Measurements from ENCODE around the gene RAC2. TPM values are rescaled to one million over a fixed set of nuclear protein-coding genes. Genes with fewer than 3 reads are reported as not detected.

Gene RAC2
- total RNA-seq, 1 donor from 2014 or later, result 107 TPM

DNA sequence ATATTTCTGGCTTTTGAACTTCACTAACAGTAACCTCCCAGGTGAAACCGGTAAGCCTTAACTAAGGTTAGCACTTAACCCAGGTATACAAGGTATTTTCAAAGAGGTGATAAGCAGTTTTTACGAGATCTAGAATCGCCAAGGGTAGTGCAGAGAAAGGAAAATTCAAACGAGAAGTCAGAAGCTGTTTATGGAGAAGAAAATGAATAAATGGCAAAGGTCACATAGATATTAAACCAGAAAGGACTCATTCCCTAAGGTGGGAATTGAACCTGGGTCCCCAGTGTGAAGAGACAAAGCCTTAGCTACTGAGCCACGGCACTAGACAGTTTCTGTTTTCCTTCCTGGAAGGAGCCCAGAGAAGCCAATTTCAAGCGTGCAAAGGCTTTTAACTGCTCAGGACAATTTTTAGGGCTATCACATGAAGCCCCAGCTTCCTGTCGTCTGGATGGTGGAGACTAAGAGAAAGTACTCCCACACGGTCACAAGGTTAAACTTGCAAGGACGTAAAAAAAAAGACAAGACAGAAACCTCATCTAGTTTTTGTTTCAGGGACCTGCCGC, 50.4 kb downstream of the RAC2 start:
- H3K4me3 ChIP-seq, result no peak overlapping the region
- intact Hi-C loops (cut with DNase I), result no loop called here
- peaks cover 38% of the 10 kb centered on the region for H3K4me1 ChIP-seq
- DNase-seq (no peak), ATAC-seq (peak; percentile 46)
- no peaks in the 10 kb centered on the region for H3K27me3 ChIP-seq
- no peaks in the 10 kb centered on the region for H3K36me3 ChIP-seq
- peak overlapping the region; percentile 56 for H3K27ac ChIP-seq
- no peaks in the 10 kb centered on the region for H3K9me3 ChIP-seq
- TF ChIP-seq, protein P1, sequence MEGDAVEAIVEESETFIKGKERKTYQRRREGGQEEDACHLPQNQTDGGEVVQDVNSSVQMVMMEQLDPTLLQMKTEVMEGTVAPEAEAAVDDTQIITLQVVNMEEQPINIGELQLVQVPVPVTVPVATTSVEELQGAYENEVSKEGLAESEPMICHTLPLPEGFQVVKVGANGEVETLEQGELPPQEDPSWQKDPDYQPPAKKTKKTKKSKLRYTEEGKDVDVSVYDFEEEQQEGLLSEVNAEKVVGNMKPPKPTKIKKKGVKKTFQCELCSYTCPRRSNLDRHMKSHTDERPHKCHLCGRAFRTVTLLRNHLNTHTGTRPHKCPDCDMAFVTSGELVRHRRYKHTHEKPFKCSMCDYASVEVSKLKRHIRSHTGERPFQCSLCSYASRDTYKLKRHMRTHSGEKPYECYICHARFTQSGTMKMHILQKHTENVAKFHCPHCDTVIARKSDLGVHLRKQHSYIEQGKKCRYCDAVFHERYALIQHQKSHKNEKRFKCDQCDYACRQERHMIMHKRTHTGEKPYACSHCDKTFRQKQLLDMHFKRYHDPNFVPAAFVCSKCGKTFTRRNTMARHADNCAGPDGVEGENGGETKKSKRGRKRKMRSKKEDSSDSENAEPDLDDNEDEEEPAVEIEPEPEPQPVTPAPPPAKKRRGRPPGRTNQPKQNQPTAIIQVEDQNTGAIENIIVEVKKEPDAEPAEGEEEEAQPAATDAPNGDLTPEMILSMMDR (IDR thresholded peaks at IDR 0.05), result no peak

DNA sequence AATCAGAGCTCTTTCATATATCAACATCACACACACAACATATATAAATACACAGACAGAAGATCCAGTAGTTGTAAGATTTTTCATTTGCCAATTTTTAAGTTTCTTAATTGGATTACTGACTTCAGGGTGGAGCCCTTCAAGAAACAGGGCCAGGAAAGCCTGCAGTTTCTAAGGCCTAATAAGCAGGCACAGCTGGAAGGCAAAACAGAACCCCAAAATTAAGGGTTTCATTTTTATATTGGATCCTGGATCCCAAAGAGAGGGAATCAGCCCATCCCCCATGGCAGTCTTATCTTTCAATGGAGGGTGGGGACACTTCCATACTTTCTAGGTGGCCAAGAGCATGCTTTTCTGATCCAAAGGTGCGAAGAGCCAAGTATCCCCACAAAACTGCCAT, 51.3 kb downstream of the RAC2 start:
- no peaks in the 10 kb centered on the region for H3K9me3 ChIP-seq
- ATAC-seq (no peak), DNase-seq (no peak)
- H3K4me1 ChIP-seq, result peaks cover 41% of the 10 kb centered on the region
- no peak overlapping the region for H3K27ac ChIP-seq
- no peaks in the 10 kb centered on the region for H3K27me3 ChIP-seq
- H3K36me3 ChIP-seq, result no peaks in the 10 kb centered on the region
- no peak overlapping the region for H3K4me3 ChIP-seq
- intact Hi-C loops (cut with DNase I), result no loop called here
- TF ChIP-seq, protein P1 (IDR thresholded peaks at IDR 0.05), result no peak

DNA sequence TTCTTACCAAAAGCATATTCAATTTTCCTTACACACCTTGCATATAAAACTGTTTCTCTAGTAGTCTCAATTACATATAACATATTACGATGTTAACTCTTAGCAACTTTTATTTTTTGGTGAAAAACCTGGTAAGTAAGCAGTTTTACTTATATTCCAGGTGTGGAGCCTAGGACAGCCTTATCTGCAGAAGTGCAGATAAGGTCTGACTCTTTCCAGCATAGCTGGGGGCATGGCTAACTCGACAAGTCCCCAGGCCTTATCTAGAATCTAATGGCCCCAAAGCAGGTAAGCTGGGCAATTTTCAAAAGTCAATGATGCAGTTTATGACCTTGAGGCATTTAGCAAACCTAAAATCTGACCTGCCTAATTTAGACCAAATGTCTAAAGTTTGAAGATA, 51.9 kb downstream of the RAC2 start:
- Histone ChIP-seq H3K9me3 (no peaks in the 10 kb centered on the region), H3K27me3 (no peaks in the 10 kb centered on the region), H3K4me1 (peaks cover 41% of the 10 kb centered on the region), H3K27ac (no peak overlapping the region), H3K4me3 (no peak overlapping the region), H3K36me3 (no peaks in the 10 kb centered on the region)
- ATAC-seq (no peak), DNase-seq (no peak)
- TF ChIP-seq, protein P1 (IDR thresholded peaks at IDR 0.05), result no peak
- intact Hi-C loops (cut with DNase I), result no loop called here

DNA sequence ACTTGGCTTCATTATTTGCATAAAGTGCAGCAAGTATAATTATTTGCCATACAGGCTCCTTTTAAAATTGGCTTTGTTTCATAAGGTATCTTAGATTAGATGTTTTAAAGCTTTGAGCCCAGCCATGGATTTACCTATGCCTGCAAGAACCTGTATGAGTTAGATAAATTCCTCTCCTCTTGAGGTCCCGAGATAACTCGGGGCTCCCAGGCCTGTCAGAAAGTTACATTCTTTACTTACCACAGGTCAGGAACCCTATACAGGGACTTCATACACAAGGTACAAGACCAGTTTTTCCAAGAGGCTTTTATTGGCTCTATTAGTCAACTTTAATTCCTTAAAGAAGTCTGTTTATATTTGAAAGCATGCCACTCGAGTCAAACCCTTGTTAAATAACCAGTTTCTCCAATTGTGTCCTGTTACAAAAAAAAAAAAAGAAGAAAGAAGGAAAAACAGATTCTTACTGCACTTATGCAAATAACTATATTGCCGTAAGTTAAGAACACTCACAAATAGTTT, 53.7 kb downstream of the RAC2 start:
- H3K36me3 ChIP-seq, result no peaks in the 10 kb centered on the region
- intact Hi-C loops (cut with DNase I), result no loop called here
- no peak for ATAC-seq
- H3K4me1 ChIP-seq, result peaks cover 45% of the 10 kb centered on the region
- TF ChIP-seq, protein P1 (IDR thresholded peaks at IDR 0.05), result no peak
- H3K27me3 ChIP-seq, result no peaks in the 10 kb centered on the region
- no peaks in the 10 kb centered on the region for H3K9me3 ChIP-seq
- no peak overlapping the region for H3K27ac ChIP-seq
- no peak for DNase-seq
- H3K4me3 ChIP-seq, result no peak overlapping the region

DNA sequence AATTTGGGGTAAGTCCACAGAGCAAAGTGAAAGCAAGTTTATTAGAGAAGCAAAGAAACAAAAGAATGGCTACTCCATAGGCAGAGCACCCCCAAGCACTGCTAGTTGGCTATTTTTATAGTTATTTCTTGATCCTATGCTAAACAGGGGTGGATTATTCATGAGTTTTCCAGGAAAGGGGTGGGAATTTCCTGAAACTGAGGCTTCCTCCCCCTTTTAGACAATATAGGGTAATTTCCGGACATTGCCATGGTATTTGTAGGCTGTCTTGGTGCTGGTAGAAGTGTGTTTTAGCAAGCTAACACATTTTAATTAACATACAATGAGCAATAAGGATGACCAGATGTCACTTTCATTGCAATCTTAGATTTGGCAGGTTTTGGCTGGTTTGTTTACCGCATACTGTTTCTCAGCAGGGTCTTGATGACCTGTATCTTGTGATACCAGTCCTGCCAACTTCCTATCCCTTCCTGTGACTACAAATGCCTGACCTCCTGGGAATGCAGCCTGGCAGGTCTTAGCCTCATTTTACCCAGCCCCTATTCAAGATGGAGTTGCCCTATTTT, 55.1 kb downstream of the RAC2 start:
- H3K27me3 ChIP-seq, result no peaks in the 10 kb centered on the region
- DNase-seq, result no peak
- H3K27ac ChIP-seq, result peak overlapping the region; percentile 82
- intact Hi-C loops (cut with DNase I), result no loop called here
- peaks cover 46% of the 10 kb centered on the region for H3K4me1 ChIP-seq
- TF ChIP-seq, protein P1 (IDR thresholded peaks at IDR 0.05), result no peak
- H3K4me3 ChIP-seq, result no peak overlapping the region
- H3K9me3 ChIP-seq, result no peaks in the 10 kb centered on the region
- no peaks in the 10 kb centered on the region for H3K36me3 ChIP-seq
- ATAC-seq, result no peak

Data from upper lobe of right lung (tissue), 1 donor.